22Rv1 (cell line): ENCODE results near the gene TMEM132D.

Source experiments
- ZFX ChIP-seq: fragments of 450-650 bp; IDR thresholded peaks from 2 replicates; pipeline ENCODE4 v1.6.1; 2017; ENCODE audit warnings: antibody characterized with exemption, borderline replicate concordance
- TF ChIP-seq, protein P1 (sequence below): fragments of 450-650 bp; IDR thresholded peaks from 2 replicates; pipeline ENCODE4 v1.5.1; 2017; ENCODE audit warnings: mild to moderate bottlenecking

GRCh38 chr12:129393357-129393937 lies 510.4 kb downstream of the TMEM132D start:
- TF ChIP-seq, protein P1, sequence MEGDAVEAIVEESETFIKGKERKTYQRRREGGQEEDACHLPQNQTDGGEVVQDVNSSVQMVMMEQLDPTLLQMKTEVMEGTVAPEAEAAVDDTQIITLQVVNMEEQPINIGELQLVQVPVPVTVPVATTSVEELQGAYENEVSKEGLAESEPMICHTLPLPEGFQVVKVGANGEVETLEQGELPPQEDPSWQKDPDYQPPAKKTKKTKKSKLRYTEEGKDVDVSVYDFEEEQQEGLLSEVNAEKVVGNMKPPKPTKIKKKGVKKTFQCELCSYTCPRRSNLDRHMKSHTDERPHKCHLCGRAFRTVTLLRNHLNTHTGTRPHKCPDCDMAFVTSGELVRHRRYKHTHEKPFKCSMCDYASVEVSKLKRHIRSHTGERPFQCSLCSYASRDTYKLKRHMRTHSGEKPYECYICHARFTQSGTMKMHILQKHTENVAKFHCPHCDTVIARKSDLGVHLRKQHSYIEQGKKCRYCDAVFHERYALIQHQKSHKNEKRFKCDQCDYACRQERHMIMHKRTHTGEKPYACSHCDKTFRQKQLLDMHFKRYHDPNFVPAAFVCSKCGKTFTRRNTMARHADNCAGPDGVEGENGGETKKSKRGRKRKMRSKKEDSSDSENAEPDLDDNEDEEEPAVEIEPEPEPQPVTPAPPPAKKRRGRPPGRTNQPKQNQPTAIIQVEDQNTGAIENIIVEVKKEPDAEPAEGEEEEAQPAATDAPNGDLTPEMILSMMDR = no peak
- no peak for TF ChIP-seq ZFX
